ENCODE data around the gene PPP1R13B.

PPP1R13B gene

DNA sequence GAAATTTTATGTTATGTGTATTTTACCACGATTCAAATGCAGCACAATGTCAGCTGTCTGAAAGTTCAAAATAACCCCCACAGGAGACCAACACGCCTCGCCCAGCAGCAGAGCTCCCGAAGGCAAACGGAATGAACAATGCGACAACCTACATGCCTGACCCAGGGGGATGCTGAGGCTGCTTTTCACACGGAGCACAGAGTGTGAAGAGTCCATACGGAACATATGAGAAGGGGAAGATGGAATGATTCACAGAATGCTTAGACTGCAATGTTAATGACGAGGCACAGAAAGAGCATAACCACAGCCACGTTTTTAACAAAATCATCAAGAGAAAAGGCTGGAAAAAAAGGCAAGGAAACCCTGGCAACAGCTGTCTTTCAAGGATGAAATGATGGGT, 109.2 kb downstream of the PPP1R13B start:
- no peak overlapping the region for H3K27ac ChIP-seq (ENCODE audit: extremely low read depth, low read depth, low read length)
- POLR2A ChIA-PET = no interaction called here
- H3K36me3 ChIP-seq (ENCODE audit: control insufficient read depth in 2 of 2, insufficient read depth in 1 of 2, low read length in 2 of 2) = peaks cover 0 to 94% of the 10 kb centered on the region in 2 experiments; a peak in 2 of 3 replicates
- CTCF ChIA-PET = no interaction called here
- H3K4me1 ChIP-seq (ENCODE audit: control insufficient read depth, insufficient read depth, low read length) = no peaks in the 10 kb centered on the region
- no peaks in the 10 kb centered on the region for H3K9me3 ChIP-seq (ENCODE audit: control insufficient read depth, insufficient read depth, low read depth, low read length)
- TF ChIP-seq ZNF202 (tag by site-specific recombination; IDR thresholded peaks at IDR 0.05; ENCODE audit: borderline replicate concordance) = no peak
- no peak for TF ChIP-seq ZNF473 (tag by site-specific recombination; IDR thresholded peaks at IDR 0.05)
- no peak for TF ChIP-seq ZBTB1 (tag by site-specific recombination; IDR thresholded peaks at IDR 0.05)
- TF ChIP-seq ZNF658 (tag by site-specific recombination; IDR thresholded peaks at IDR 0.05) = no peak
- no peak for TF ChIP-seq ZNF433 (tag by site-specific recombination; IDR thresholded peaks at IDR 0.05; ENCODE audit: low read depth)
- no peak for TF ChIP-seq ZNF19 (tag by site-specific recombination; IDR thresholded peaks at IDR 0.05; ENCODE audit: low read depth)
- no peak for TF ChIP-seq ZNF48 (tag by site-specific recombination; IDR thresholded peaks at IDR 0.05)
- TF ChIP-seq, protein P1, sequence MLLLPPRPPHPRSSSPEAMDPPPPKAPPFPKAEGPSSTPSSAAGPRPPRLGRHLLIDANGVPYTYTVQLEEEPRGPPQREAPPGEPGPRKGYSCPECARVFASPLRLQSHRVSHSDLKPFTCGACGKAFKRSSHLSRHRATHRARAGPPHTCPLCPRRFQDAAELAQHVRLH (tag by site-specific recombination; IDR thresholded peaks at IDR 0.05) = no peak
- TF ChIP-seq, protein P2, sequence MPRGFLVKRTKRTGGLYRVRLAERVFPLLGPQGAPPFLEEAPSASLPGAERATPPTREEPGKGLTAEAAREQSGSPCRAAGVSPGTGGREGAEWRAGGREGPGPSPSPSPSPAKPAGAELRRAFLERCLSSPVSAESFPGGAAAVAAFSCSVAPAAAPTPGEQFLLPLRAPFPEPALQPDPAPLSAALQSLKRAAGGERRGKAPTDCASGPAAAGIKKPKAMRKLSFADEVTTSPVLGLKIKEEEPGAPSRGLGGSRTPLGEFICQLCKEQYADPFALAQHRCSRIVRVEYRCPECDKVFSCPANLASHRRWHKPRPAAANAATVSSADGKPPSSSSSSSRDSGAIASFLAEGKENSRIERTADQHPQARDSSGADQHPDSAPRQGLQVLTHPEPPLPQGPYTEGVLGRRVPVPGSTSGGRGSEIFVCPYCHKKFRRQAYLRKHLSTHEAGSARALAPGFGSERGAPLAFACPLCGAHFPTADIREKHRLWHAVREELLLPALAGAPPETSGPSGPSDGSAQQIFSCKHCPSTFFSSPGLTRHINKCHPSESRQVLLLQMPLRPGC (tag by site-specific recombination; IDR thresholded peaks at IDR 0.05) = no peak
- TF ChIP-seq, protein P3, sequence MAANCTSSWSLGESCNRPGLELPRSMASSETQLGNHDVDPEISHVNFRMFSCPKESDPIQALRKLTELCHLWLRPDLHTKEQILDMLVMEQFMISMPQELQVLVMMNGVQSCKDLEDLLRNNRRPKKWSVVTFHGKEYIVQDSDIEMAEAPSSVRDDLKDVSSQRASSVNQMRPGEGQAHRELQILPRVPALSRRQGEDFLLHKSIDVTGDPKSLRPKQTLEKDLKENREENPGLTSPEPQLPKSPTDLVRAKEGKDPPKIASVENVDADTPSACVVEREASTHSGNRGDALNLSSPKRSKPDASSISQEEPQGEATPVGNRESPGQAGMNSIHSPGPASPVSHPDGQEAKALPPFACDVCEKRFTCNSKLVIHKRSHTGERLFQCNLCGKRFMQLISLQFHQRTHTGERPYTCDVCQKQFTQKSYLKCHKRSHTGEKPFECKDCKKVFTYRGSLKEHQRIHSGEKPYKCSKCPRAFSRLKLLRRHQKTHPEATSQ (tag by site-specific recombination; IDR thresholded peaks at IDR 0.05) = no peak
- H3K4me3 ChIP-seq (ENCODE audit: low read depth, low read length) = no peak overlapping the region

DNA sequence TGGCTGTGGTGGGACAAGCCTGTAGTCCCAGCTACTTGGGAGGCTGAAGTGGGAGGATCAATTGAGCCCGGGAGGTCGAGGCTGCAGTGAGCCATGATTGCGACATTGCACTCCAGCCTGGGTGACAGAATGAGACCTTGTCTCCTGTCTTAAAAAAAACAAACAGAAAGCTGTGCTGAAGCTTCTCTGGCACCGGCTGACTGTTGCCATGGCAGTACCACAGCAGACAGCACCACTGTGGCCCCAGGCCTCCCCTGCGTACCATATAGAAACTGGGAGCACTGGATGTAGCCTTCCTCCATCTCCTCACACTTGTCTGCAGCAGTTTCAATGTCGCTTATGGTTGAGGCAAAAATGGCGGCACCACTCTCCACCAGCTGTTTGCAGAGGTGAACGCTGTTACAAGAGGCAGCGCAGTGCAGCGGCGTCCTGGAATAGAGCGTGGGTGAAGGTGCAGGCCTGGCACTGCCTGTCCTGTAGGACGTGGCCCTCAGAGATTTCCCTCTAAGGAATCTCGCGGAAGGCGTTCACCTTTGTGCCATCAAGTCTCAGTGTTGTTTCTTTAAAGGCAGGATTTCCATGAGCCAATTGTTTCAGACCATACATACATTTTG, 109.8 kb downstream of the PPP1R13B start:
- H3K27ac ChIP-seq (ENCODE audit: extremely low read depth, low read depth, low read length) = no peak overlapping the region
- no peaks in the 10 kb centered on the region for H3K9me3 ChIP-seq (ENCODE audit: control insufficient read depth, insufficient read depth, low read depth, low read length)
- no peaks in the 10 kb centered on the region for H3K4me1 ChIP-seq (ENCODE audit: control insufficient read depth, insufficient read depth, low read length)
- TF ChIP-seq ZNF169 (tag by site-specific recombination; IDR thresholded peaks at IDR 0.05) (no peak), GLIS2 (tag by site-specific recombination; IDR thresholded peaks at IDR 0.05) (0 out of 2 replicates have a peak, but pooled peaks have one; percentile 12), IKZF3 (tag by site-specific recombination; IDR thresholded peaks at IDR 0.05) (no peak), ZFHX2 (tag by site-specific recombination; conservative IDR thresholded peaks at IDR 0.05) (no peak), ZNF76 (tag by site-specific recombination; IDR thresholded peaks at IDR 0.05; ENCODE audit: borderline replicate concordance, low read depth) (no peak)
- ChIA-PET CTCF (interaction anchor here (0.6 kb wide), 1 partner anchor 14 kb away, joined by 4 read pairs; no protein-coding TSS in a partner anchor), POLR2A (interaction anchor here (2.5 kb wide), 1 partner anchor 22 kb away, joined by 6 read pairs; the partner anchor contains the start of genes XRCC3 and ZFYVE21)
- no peak overlapping the region for H3K4me3 ChIP-seq (ENCODE audit: low read depth, low read length)
- peaks cover 0 to 96% of the 10 kb centered on the region in 2 experiments; a peak in 2 of 3 replicates for H3K36me3 ChIP-seq (ENCODE audit: control insufficient read depth in 2 of 2, insufficient read depth in 1 of 2, low read length in 2 of 2)

DNA sequence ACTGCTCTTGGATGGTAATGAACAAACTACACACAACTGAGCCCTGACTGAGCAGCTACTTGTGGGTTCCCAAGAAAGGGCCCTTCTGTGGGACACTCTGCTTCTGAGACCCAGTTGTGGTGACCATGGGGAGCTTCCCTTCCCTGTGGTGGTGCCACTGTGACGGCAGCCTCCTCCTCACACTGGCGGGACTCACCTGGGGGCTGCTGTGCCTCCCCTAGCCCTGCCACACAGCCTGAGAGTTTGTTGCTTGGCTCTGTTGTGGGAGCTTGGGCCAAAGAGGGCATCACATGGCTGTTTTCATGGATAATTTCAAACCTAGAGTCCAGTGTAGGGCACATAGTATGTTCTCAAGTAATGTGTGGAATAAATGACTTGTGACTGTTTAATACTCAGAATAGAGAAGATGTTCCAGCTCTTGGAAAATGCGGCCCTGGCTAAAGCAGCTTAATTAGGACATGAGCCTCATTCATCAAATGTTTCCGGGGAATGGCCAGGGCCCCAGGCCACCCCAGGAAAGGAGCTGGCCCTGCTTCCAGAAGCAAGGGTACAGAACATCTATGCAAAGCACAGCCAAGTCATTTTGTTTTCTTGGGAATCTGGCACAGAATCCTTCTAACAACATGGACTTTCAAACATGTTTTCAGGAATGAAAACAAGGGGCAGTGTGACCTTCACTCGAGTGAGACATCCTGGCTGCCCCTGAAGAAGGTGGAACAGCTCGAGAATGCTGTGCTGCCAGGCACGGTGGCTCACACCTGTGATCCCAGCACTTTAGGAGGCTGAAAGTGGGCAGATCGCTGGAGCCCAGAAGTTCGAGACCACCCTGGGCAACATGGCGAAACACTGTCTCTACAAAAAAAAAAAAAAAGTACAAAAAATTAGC, 110.6 kb downstream of the PPP1R13B start:
- Histone ChIP-seq H3K4me1 (ENCODE audit: control insufficient read depth, insufficient read depth, low read length) (no peaks in the 10 kb centered on the region), H3K36me3 (ENCODE audit: control insufficient read depth in 2 of 2, insufficient read depth in 1 of 2, low read length in 2 of 2) (peaks cover 0 to 96% of the 10 kb centered on the region in 2 experiments; a peak in 2 of 3 replicates), H3K4me3 (ENCODE audit: low read depth, low read length) (no peak overlapping the region), H3K27ac (ENCODE audit: extremely low read depth, low read depth, low read length) (no peak overlapping the region), H3K9me3 (ENCODE audit: control insufficient read depth, insufficient read depth, low read depth, low read length) (no peaks in the 10 kb centered on the region)
- POLR2A ChIA-PET = interaction anchor here (2.5 kb wide), 1 partner anchor 21 kb away, joined by 6 read pairs; the partner anchor contains the start of genes XRCC3 and ZFYVE21
- CTCF ChIA-PET = interaction anchor here (0.5 to 1.1 kb wide), 4 partner anchors 13 to 218 kb away, joined by 3 to 6 read pairs (median 4); no protein-coding TSS in a partner anchor
- TF ChIP-seq, protein P4, sequence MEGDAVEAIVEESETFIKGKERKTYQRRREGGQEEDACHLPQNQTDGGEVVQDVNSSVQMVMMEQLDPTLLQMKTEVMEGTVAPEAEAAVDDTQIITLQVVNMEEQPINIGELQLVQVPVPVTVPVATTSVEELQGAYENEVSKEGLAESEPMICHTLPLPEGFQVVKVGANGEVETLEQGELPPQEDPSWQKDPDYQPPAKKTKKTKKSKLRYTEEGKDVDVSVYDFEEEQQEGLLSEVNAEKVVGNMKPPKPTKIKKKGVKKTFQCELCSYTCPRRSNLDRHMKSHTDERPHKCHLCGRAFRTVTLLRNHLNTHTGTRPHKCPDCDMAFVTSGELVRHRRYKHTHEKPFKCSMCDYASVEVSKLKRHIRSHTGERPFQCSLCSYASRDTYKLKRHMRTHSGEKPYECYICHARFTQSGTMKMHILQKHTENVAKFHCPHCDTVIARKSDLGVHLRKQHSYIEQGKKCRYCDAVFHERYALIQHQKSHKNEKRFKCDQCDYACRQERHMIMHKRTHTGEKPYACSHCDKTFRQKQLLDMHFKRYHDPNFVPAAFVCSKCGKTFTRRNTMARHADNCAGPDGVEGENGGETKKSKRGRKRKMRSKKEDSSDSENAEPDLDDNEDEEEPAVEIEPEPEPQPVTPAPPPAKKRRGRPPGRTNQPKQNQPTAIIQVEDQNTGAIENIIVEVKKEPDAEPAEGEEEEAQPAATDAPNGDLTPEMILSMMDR (tag by site-specific recombination; IDR thresholded peaks at IDR 0.05) = no peak
- TF ChIP-seq KLF1 (tag by site-specific recombination; IDR thresholded peaks at IDR 0.05) (no peak), KLF8 (tag by site-specific recombination; IDR thresholded peaks at IDR 0.05) (no peak), GLIS2 (tag by site-specific recombination; IDR thresholded peaks at IDR 0.05) (no peak), ZNF544 (tag by site-specific recombination; IDR thresholded peaks at IDR 0.05) (no peak), ZNF548 (tag by site-specific recombination; IDR thresholded peaks at IDR 0.05) (no peak), ZNF202 (tag by site-specific recombination; IDR thresholded peaks at IDR 0.05; ENCODE audit: borderline replicate concordance) (no peak)

Measured in HEK293 (cell line).